Esophagus muscularis mucosa (tissue), 4 donors: ENCODE measurements around the gene UPB1. TPM values are rescaled to one million over a fixed set of nuclear protein-coding genes. Genes with fewer than 3 reads are reported as not detected.
A peak's percentile ranks its signal among the peaks of the same experiment; 100 is the strongest.

Experiments used
- DNase-seq: peaks from one replicate; pipeline ENCODE4 v3.0.0-alpha.2; 2017; ENCODE audit errors: extremely low spot score
- H3K27ac ChIP-seq, 4 donors: fragments of 200-600 bp; sonication (generic); replicated peaks in 1 of 4; 1 replicate in 3 of 4; 2 replicates in 1 of 4; pipeline ENCODE4 v1.5.1; 2016 to 2019; ENCODE audit warnings: mild to moderate bottlenecking in 1 of 4
- H3K27me3 ChIP-seq, 4 donors: fragments of 200-600 bp; sonication (generic); one replicate each; pipeline versions ENCODE4 v1.5.1 to v1.6.0; 2016 to 2019
- H3K36me3 ChIP-seq, 4 donors: fragments of 200-600 bp; sonication (generic); one replicate each; pipeline ENCODE4 v1.5.1; 2016 to 2019
- H3K4me1 ChIP-seq, 4 donors: fragments of 200-600 bp; sonication (generic); one replicate each; pipeline ENCODE4 v1.5.1; 2016 to 2019
- H3K4me3 ChIP-seq, 4 donors: fragments of 200-600 bp; sonication (generic); 1 replicate in 2 of 4; 2 replicates in 2 of 4; pipeline ENCODE4 v1.5.1; 2016 to 2019; ENCODE audit warnings: mild to moderate bottlenecking in 4 of 4, moderate library complexity in 1 of 4
- H3K9me3 ChIP-seq, 4 donors: fragments of 200-600 bp; sonication (generic); 1 replicate in 3 of 4; 2 replicates in 1 of 4; pipeline ENCODE4 v1.5.1; 2016 to 2019
- EP300 ChIP-seq: sonication (generic); formaldehyde crosslinking; IDR thresholded peaks from one replicate; pipeline ENCODE4 v1.6.1; 2017; ENCODE audit warnings: antibody characterized with exemption
- POLR2A ChIP-seq: fragments of 450-650 bp; IDR thresholded peaks from one replicate; pipeline ENCODE4 v1.6.1; 2017; ENCODE audit warnings: antibody characterized with exemption, moderate library complexity, mild to moderate bottlenecking, low read depth
- POLR2AphosphoS5 ChIP-seq, 2 donors: sonication (generic); formaldehyde crosslinking; IDR thresholded peaks; one replicate each; pipeline ENCODE4 v1.6.1; 2017; ENCODE audit warnings: antibody characterized with exemption in 2 of 2
- WGBS: methylation state at CpG from one replicate; pipeline ENCODE4 v1.1.5; 2018; 5-methylcytosine and 5-hydroxymethylcytosine counted together
- intact Hi-C: fragments of 100-400 bp; cut with DNase I; formaldehyde crosslinking; loops from one replicate; pipeline ENCODE4 v1.15.1; 2023
- total RNA-seq, 4 donors: library from RNA; depleted of rRNA; stranded (reverse); fragments of >200 nt; gene quantifications; one replicate each; pipeline versions ENCODE4 v1.1.0 to v1.2.1, GENCODE V29; 2016
- TF ChIP-seq, protein P1 (sequence below), 3 experiments: fragments of 200-600 bp in 2 of 3; fragments of 450-650 bp in 1 of 3; sonication (generic) in 2 of 3; IDR thresholded peaks; one replicate each; pipeline ENCODE4 v1.5.1; 2017 to 2019; ENCODE audit warnings: antibody characterized with exemption in 3 of 3, mild to moderate bottlenecking in 2 of 3, moderate library complexity in 1 of 3

Gene UPB1
- total RNA-seq, 4 donors from 2014 or later: 0.29 to 0.83 (median 0.33) TPM

DNA sequence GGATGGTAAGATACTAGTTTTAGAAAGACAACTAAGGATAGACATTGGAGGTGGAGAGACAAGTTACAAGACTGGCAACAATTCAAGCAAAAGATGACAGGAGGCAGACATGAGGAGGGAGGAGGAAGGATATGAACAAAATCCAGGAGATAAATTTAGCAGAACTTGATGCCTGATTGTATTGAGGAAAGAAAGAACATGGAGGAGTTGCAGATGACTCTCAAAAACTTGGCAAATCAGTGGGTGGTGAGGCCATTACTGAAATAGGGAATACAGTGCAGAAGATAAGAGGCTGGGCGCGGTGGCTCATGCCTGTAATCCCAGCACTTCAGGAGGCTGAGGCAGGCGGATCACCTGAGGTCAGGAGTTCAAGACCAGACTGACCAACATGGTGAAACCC is 2.7 kb upstream of the UPB1 start:
- TF ChIP-seq POLR2AphosphoS5 (IDR thresholded peaks at IDR 0.05): no peak
- TF ChIP-seq EP300: no peak
- no peak for TF ChIP-seq POLR2A
- TF ChIP-seq, protein P1, sequence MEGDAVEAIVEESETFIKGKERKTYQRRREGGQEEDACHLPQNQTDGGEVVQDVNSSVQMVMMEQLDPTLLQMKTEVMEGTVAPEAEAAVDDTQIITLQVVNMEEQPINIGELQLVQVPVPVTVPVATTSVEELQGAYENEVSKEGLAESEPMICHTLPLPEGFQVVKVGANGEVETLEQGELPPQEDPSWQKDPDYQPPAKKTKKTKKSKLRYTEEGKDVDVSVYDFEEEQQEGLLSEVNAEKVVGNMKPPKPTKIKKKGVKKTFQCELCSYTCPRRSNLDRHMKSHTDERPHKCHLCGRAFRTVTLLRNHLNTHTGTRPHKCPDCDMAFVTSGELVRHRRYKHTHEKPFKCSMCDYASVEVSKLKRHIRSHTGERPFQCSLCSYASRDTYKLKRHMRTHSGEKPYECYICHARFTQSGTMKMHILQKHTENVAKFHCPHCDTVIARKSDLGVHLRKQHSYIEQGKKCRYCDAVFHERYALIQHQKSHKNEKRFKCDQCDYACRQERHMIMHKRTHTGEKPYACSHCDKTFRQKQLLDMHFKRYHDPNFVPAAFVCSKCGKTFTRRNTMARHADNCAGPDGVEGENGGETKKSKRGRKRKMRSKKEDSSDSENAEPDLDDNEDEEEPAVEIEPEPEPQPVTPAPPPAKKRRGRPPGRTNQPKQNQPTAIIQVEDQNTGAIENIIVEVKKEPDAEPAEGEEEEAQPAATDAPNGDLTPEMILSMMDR (IDR thresholded peaks at IDR 0.05): no peak
- H3K36me3 ChIP-seq: no peaks in the 10 kb centered on the region
- WGBS: 92% methylated on average over 3 of the region's 3 CpGs
- no peak overlapping the region for H3K27ac ChIP-seq
- peaks cover 3 to 31% (median 11%) of the 10 kb centered on the region in 4 donors for H3K27me3 ChIP-seq
- H3K9me3 ChIP-seq: no peaks in the 10 kb centered on the region
- intact Hi-C loops: no loop called here
- no peak overlapping the region for H3K4me3 ChIP-seq
- H3K4me1 ChIP-seq: peaks cover 7 to 14% (median 10%) of the 10 kb centered on the region in 4 donors
- no peak for DNase-seq

DNA sequence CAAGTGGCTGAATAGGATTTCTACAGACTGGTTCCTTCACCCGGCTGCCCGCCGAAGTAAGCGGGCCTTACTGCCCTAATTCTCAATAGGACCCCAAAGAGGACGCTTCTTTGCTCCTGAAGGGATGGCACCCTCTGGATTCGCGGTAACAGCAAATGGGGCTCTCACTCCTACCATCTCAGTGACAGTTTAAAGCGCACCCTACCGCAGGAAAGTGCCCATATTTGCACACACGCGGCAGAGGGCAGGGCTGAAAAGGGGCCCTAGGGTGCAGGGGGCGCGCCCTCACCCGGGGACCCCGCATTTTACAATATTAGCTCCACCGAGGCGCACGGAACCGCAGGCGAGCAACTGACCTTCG is 985 bp upstream of the UPB1 start:
- TF ChIP-seq EP300 (no peak), POLR2A (no peak), POLR2AphosphoS5 (IDR thresholded peaks at IDR 0.05) (no peak)
- TF ChIP-seq, protein P1 (IDR thresholded peaks at IDR 0.05): no peak
- DNase-seq: no peak
- H3K27ac ChIP-seq: no peak overlapping the region
- H3K9me3 ChIP-seq: no peaks in the 10 kb centered on the region
- intact Hi-C loops: no loop called here
- H3K4me3 ChIP-seq: peak overlapping the region; percentile 35 to 46 (median 40)
- H3K36me3 ChIP-seq: no peaks in the 10 kb centered on the region
- H3K27me3 ChIP-seq: peaks cover 0 to 31% (median 11%) of the 10 kb centered on the region in 4 donors
- peaks cover 7 to 14% (median 10%) of the 10 kb centered on the region in 4 donors for H3K4me1 ChIP-seq
- WGBS: 83% methylated on average over 11 of the region's 21 CpGs

DNA sequence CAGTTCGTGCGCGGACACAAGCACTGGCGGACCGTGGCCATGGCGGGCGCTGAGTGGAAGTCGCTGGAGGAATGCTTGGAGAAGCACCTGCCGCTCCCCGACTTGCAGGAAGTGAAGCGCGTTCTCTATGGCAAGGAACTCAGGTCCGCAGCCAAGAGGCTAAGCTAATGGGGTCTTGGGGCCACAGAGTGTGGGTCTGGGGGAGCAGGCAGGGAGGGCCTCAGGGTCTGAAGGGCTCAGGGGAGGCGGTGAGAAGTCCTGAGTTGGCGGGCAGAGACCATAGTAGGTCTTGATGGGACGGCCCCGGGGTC is 188 bp downstream of the UPB1 start:
- intact Hi-C loops: no loop called here
- DNase-seq: no peak
- 97% methylated on average over 16 of the region's 17 CpGs for WGBS
- H3K27me3 ChIP-seq: peaks cover 0 to 31% (median 11%) of the 10 kb centered on the region in 4 donors
- H3K4me1 ChIP-seq: peaks cover 7 to 14% (median 10%) of the 10 kb centered on the region in 4 donors
- no peak for TF ChIP-seq EP300
- TF ChIP-seq POLR2A: no peak
- TF ChIP-seq POLR2AphosphoS5 (IDR thresholded peaks at IDR 0.05): no peak
- TF ChIP-seq, protein P1 (IDR thresholded peaks at IDR 0.05): no peak
- no peaks in the 10 kb centered on the region for H3K9me3 ChIP-seq
- H3K27ac ChIP-seq: no peak overlapping the region
- H3K4me3 ChIP-seq: no peak overlapping the region
- H3K36me3 ChIP-seq: no peaks in the 10 kb centered on the region

DNA sequence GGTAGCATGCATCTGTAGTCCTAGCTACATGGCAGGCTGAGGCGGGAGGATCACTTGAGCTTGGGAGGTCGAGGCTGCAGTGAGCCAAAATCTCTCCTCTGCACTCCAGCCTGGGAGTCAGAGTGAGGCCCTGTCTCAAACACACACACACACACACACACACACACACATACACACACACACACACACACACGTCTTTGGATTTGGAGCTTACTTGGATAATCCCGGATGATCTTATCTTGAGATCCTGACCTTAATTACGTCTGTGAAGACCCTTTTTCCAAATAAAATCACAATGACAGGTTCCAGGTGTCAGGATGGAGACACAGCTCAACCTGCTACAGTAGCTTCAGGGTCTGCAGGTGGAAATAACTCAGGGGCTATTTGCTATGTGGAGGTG is 1.1 kb downstream of the UPB1 start:
- no peak overlapping the region for H3K27ac ChIP-seq
- WGBS: 90% methylated on average over 5 of the region's 5 CpGs
- DNase-seq: no peak
- TF ChIP-seq EP300: no peak
- TF ChIP-seq POLR2AphosphoS5 (IDR thresholded peaks at IDR 0.05): no peak
- no peak for TF ChIP-seq POLR2A
- TF ChIP-seq, protein P1 (IDR thresholded peaks at IDR 0.05): no peak
- H3K4me1 ChIP-seq: peaks cover 10 to 14% (median 11%) of the 10 kb centered on the region in 4 donors
- intact Hi-C loops: no loop called here
- no peak overlapping the region for H3K4me3 ChIP-seq
- no peaks in the 10 kb centered on the region for H3K9me3 ChIP-seq
- no peaks in the 10 kb centered on the region for H3K36me3 ChIP-seq
- peaks cover 0 to 31% (median 11%) of the 10 kb centered on the region in 4 donors for H3K27me3 ChIP-seq

DNA sequence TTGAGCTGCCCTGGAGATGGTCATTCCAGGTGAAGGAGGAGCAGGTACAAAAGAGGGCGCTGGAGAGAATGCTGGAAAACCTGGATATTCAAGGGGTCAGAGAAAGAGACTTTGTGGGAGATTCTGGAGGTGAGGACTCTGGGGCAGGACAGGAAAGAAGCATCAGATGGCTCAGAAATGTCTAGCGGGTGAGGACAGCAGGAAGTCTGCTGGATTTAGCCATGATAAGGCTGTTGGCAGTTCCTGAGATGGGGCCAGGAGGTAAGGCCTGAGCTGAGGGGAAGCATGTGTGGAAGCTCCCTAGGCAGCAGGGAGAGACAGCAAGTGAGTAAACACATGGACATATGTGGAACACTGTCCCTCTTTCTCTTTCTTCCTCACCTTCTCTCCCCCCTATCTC is 1.5 kb downstream of the UPB1 start:
- H3K4me1 ChIP-seq: peaks cover 10 to 14% (median 12%) of the 10 kb centered on the region in 4 donors
- H3K36me3 ChIP-seq: no peaks in the 10 kb centered on the region
- no peak overlapping the region for H3K27ac ChIP-seq
- H3K9me3 ChIP-seq: no peaks in the 10 kb centered on the region
- WGBS: 88% methylated on average over 2 of the region's 2 CpGs
- no peak for DNase-seq
- TF ChIP-seq, protein P1 (IDR thresholded peaks at IDR 0.05): no peak
- TF ChIP-seq POLR2AphosphoS5 (IDR thresholded peaks at IDR 0.05) (no peak), POLR2A (no peak), EP300 (no peak)
- intact Hi-C loops: no loop called here
- peaks cover 0 to 31% (median 11%) of the 10 kb centered on the region in 4 donors for H3K27me3 ChIP-seq
- H3K4me3 ChIP-seq: no peak overlapping the region
